Effector memory CD8-positive, alpha-beta T cell (primary cell): Measurements from ENCODE around the gene AGAP1.
"Not testable (repeated sequence)": the region's sequence is repeated elsewhere in the genome, so short reads cannot be mapped to it uniquely, and the experiment has no call there.

Source experiments
- ATAC-seq: fragments of 150-1000 bp; cut with Tn5 transposase; replicated peaks from 2 replicates; pipeline ENCODE4 v1.10.0; 2021; ENCODE audit warnings: mild to moderate bottlenecking, moderate library complexity
- DNase-seq, 3 experiments: peaks; one replicate each; pipeline ENCODE4 v3.0.0; 2021
- H3K27ac Mint-ChIP-seq, 2 donors: one replicate each; pipeline ENCODE4 v1.8.0; 2022; ENCODE audit warnings: mild to moderate bottlenecking in 2 of 2, mixed read lengths in 2 of 2, moderate library complexity in 2 of 2
- H3K27me3 Mint-ChIP-seq, 2 donors: one replicate each; pipeline ENCODE4 v1.8.0; 2022; ENCODE audit warnings: mixed read lengths in 2 of 2
- H3K36me3 Mint-ChIP-seq: one replicate; pipeline ENCODE4 v1.8.0; 2022; ENCODE audit warnings: mild to moderate bottlenecking, moderate library complexity, mixed read lengths; ENCODE audit not compliant: insufficient read depth
- H3K4me1 Mint-ChIP-seq, 2 donors: one replicate each; pipeline ENCODE4 v1.8.0; 2022; ENCODE audit warnings: low read depth in 2 of 2, mixed read lengths in 2 of 2
- H3K4me3 Mint-ChIP-seq, 2 donors: one replicate each; pipeline ENCODE4 v1.8.0; 2022; ENCODE audit warnings: mild to moderate bottlenecking in 2 of 2, mixed read lengths in 2 of 2, moderate library complexity in 2 of 2
- H3K9me3 Mint-ChIP-seq, 2 donors: one replicate each; pipeline ENCODE4 v1.8.0; 2022; ENCODE audit warnings: mixed read lengths in 2 of 2

Gene AGAP1

DNA sequence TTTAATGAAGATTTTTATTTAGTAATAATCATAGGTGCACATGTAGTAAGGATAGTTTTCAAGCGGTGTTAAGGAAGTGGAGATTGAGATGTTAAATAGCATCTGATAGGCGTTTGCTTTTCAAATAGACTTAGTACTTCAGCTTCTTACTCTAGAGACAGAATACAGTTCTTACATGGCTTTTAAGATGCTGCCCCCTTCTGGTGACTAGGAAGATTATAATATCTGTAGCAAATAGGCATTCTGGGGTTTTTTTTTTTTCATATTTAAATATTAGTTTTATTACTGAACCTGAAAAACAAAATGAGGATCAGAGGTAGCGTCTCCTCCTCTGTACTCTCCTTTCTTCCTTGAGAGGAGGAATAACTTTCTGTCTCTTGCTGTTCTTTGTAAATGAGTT, 100.2 kb downstream of the AGAP1 start:
- Mint-ChIP-seq H3K27me3 (no peaks in the 10 kb centered on the region), H3K4me1 (peaks cover 0 to 6% of the 10 kb centered on the region in 2 donors), H3K36me3 (peaks cover 5% of the 10 kb centered on the region), H3K27ac (no peak overlapping the region), H3K9me3 (no peaks in the 10 kb centered on the region), H3K4me3 (no peak overlapping the region)
- peak; percentile 56 for ATAC-seq
- DNase-seq, result no peak

GRCh38 chr2:235594964-235595363, 101.1 kb downstream of the AGAP1 start:
- ATAC-seq (no peak), DNase-seq (no peak)
- Mint-ChIP-seq H3K27me3 (no peaks in the 10 kb centered on the region), H3K4me3 (no peak overlapping the region), H3K27ac (peak overlapping the region in 1 of 2 donors; percentile 69), H3K36me3 (peaks cover 5% of the 10 kb centered on the region), H3K4me1 (peaks cover 0 to 8% of the 10 kb centered on the region in 2 donors), H3K9me3 (no peaks in the 10 kb centered on the region)

- Mint-ChIP-seq H3K4me1 (peaks cover 0 to 8% of the 10 kb centered on the region in 2 donors), H3K4me3 (no peak overlapping the region), H3K36me3 (peaks cover 1% of the 10 kb centered on the region), H3K9me3 (no peaks in the 10 kb centered on the region), H3K27me3 (no peaks in the 10 kb centered on the region), H3K27ac (no peak overlapping the region)
- peak; percentile 52 to 53 (median 52) for DNase-seq
- peak; percentile 71 for ATAC-seq
These were observed 101.7 kb downstream of the AGAP1 start for GRCh38 chr2:235595422-235596010.

DNA sequence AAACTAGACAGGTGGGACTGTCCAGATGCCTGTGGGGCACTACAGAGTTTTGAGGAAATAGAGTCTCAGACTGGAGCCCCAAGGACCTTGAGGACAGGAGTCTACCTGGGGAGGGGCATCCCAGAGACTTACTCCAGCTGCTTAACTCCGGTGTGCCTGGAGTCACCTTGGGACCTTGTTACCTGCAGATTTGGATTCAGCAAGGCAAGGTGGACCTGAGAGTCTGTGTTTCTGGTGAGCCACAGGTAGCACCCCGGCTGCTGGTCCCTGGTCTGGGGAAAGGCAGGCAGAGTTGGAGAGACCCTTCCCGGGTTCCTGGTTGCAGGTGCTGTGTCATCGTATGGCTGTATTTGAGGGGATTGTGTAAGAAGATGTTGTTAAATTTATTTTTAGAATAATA, 102.4 kb downstream of the AGAP1 start:
- H3K4me3 Mint-ChIP-seq, result no peak overlapping the region
- no peaks in the 10 kb centered on the region for H3K9me3 Mint-ChIP-seq
- H3K27ac Mint-ChIP-seq, result no peak overlapping the region
- DNase-seq, result no peak
- ATAC-seq, result no peak
- no peaks in the 10 kb centered on the region for H3K36me3 Mint-ChIP-seq
- peaks cover 0 to 8% of the 10 kb centered on the region in 2 donors for H3K27me3 Mint-ChIP-seq
- H3K4me1 Mint-ChIP-seq, result peaks cover 0 to 8% of the 10 kb centered on the region in 2 donors

GRCh38 chr2:235597081-235597615, 103.3 kb downstream of the AGAP1 start:
- H3K4me3 Mint-ChIP-seq, result no peak overlapping the region
- ATAC-seq, result no peak
- DNase-seq, result no peak

GRCh38 chr2:235598026-235598425, 104.2 kb downstream of the AGAP1 start:
- no peak for DNase-seq
- ATAC-seq, result no peak
- Mint-ChIP-seq H3K27ac (no peak overlapping the region), H3K4me3 (no peak overlapping the region), H3K4me1 (peaks cover 0 to 4% of the 10 kb centered on the region in 2 donors), H3K27me3 (peaks cover 0 to 8% of the 10 kb centered on the region in 2 donors), H3K9me3 (no peaks in the 10 kb centered on the region), H3K36me3 (no peaks in the 10 kb centered on the region)

More at GRCh38 chr2:235597081-235597615, 103.3 kb downstream of the AGAP1 start:
- H3K36me3 Mint-ChIP-seq, result no peaks in the 10 kb centered on the region
- H3K9me3 Mint-ChIP-seq, result no peaks in the 10 kb centered on the region
- peaks cover 0 to 8% of the 10 kb centered on the region in 2 donors for H3K4me1 Mint-ChIP-seq
- no peak overlapping the region for H3K27ac Mint-ChIP-seq
- peaks cover 0 to 8% of the 10 kb centered on the region in 2 donors for H3K27me3 Mint-ChIP-seq

DNA sequence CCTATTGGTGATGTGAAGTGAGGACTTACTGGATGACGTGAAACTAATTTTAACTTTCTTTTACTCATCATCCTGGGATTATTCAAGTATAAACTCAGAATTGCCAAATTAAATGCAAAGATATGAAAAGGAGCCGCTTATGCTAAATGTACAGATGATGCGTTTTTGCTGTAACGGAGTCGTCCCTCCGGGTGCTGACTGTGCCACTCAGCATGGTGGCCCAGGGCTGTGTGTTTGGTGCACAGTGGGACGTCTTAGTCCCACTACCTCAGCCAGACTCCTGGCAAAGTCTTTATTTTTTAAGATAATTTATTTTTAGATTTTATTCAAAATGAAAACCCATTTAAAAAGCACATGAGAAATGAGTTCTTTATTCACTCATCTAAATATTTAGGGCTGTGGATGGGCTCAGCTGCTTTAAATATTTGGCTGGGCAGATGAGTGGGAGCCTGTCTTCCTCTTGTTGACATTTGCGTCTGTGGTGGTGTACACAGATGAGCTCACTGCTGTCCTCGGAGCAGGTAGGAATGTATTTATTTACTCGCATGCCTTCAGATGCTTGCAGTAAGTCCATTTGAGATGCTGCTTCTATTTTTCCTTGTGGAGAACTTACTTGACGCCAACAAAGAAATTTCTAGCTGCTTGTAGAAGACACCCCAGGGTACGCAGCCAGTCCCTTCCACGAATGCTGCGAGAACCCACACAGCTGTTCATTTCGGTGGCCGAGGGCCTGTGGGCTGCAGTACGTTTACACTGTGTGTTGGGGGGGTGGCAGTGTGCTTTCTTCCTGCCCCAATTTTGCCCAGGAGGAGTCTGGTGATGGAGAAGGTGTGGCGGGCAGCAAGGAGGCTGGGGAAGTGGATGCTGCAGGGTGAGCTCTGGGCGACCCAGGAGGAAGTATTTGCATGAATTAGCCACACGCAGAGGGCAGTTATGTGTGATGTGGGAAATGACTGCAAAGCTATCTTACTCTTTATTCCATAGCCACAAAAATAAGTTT, 105.0 kb downstream of the AGAP1 start:
- Mint-ChIP-seq H3K36me3 (no peaks in the 10 kb centered on the region), H3K27me3 (peaks cover 0 to 8% of the 10 kb centered on the region in 2 donors), H3K4me1 (peaks cover 0 to 4% of the 10 kb centered on the region in 2 donors), H3K9me3 (no peaks in the 10 kb centered on the region), H3K4me3 (no peak overlapping the region), H3K27ac (no peak overlapping the region)
- DNase-seq (no peak), ATAC-seq (no peak)

GRCh38 chr2:235599596-235600338, 105.9 kb downstream of the AGAP1 start:
- Mint-ChIP-seq H3K27ac (peak overlapping the region in 1 of 2 donors; percentile 65), H3K9me3 (no peaks in the 10 kb centered on the region), H3K36me3 (no peaks in the 10 kb centered on the region), H3K27me3 (peaks cover 0 to 8% of the 10 kb centered on the region in 2 donors), H3K4me1 (peaks cover 0 to 4% of the 10 kb centered on the region in 2 donors), H3K4me3 (no peak overlapping the region)
- no peak for DNase-seq
- no peak for ATAC-seq

DNA sequence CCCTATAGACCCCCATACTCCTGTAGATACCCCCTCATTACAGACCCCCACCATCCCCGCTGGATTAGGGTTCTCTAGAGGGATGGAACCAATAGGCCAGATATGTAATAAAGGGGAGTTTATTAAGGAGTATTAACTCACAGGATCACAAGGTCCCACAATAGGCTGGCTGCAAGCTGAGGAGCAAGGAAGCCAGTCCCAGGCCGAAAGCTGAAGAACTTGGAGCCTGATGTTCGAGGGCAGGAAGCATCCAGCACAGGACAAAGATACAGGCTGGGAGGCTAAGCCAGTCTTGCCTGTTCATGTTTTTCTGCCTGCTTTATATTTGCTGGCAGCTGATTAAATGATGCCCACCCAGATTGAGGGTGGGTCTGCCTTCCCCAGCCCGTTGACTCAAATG, 106.6 kb downstream of the AGAP1 start:
- ATAC-seq, result no peak
- no peak overlapping the region for H3K4me3 Mint-ChIP-seq
- H3K9me3 Mint-ChIP-seq, result no peaks in the 10 kb centered on the region
- peaks cover 2 to 3% of the 10 kb centered on the region in 2 donors for H3K4me1 Mint-ChIP-seq
- DNase-seq, result no peak
- H3K36me3 Mint-ChIP-seq, result no peaks in the 10 kb centered on the region
- H3K27ac Mint-ChIP-seq, result peak overlapping the region in 1 of 2 donors; percentile 65
- H3K27me3 Mint-ChIP-seq, result peaks cover 0 to 8% of the 10 kb centered on the region in 2 donors

- peaks cover 3% of the 10 kb centered on the region for H3K36me3 Mint-ChIP-seq
- peaks cover 0 to 8% of the 10 kb centered on the region in 2 donors for H3K27me3 Mint-ChIP-seq
- no peaks in the 10 kb centered on the region for H3K9me3 Mint-ChIP-seq
- no peak for DNase-seq
- H3K27ac Mint-ChIP-seq, result peak overlapping the region in 1 of 2 donors; percentile 51
- peaks cover 8% of the 10 kb centered on the region in 2 donors for H3K4me1 Mint-ChIP-seq
- ATAC-seq, result no peak
- no peak overlapping the region for H3K4me3 Mint-ChIP-seq
These were observed 107.1 kb downstream of the AGAP1 start for GRCh38 chr2:235600926-235601325.

- H3K4me1 Mint-ChIP-seq, result peaks cover 8% of the 10 kb centered on the region in 2 donors
- H3K9me3 Mint-ChIP-seq, result no peaks in the 10 kb centered on the region
- H3K36me3 Mint-ChIP-seq, result peaks cover 3% of the 10 kb centered on the region
- H3K27me3 Mint-ChIP-seq, result peaks cover 0 to 8% of the 10 kb centered on the region in 2 donors
- no peak overlapping the region for H3K27ac Mint-ChIP-seq
- ATAC-seq, result no peak
- no peak overlapping the region for H3K4me3 Mint-ChIP-seq
- no peak for DNase-seq
These were observed 108.3 kb downstream of the AGAP1 start for GRCh38 chr2:235601960-235602704.

GRCh38 chr2:235602971-235603370, 109.1 kb downstream of the AGAP1 start:
- not testable (repeated sequence) for H3K4me3 Mint-ChIP-seq, H3K36me3 Mint-ChIP-seq, DNase-seq, H3K27me3 Mint-ChIP-seq, H3K4me1 Mint-ChIP-seq, ATAC-seq, H3K9me3 Mint-ChIP-seq, H3K27ac Mint-ChIP-seq
